Endothelial cell (in vitro differentiated cells): ENCODE results near the gene SLC13A2. TPM values are rescaled to one million over a fixed set of nuclear protein-coding genes. Genes with fewer than 3 reads are reported as not detected.

Source experiments
- DNase-seq: peaks from one replicate; pipeline ENCODE4 v3.0.0; 2021; ENCODE audit warnings: low spot score
- H3K27ac Mint-ChIP-seq: one replicate; pipeline ENCODE4 v1.8.0; 2021; ENCODE audit warnings: mixed read lengths, inconsistent platforms; ENCODE audit not compliant: unreplicated experiment
- H3K27me3 Mint-ChIP-seq: one replicate; pipeline ENCODE4 v1.8.0; 2021; ENCODE audit warnings: mild to moderate bottlenecking, moderate library complexity, mixed read lengths, inconsistent platforms; ENCODE audit not compliant: unreplicated experiment
- H3K36me3 Mint-ChIP-seq: one replicate; pipeline ENCODE4 v1.8.0; 2021; ENCODE audit warnings: mild to moderate bottlenecking, low read depth, mixed read lengths, inconsistent platforms; ENCODE audit not compliant: unreplicated experiment
- H3K4me1 Mint-ChIP-seq: one replicate; pipeline ENCODE4 v1.8.0; 2021; ENCODE audit warnings: mild to moderate bottlenecking, mixed read lengths, inconsistent platforms; ENCODE audit not compliant: unreplicated experiment
- H3K4me3 Mint-ChIP-seq: one replicate; pipeline ENCODE4 v1.8.0; 2021; ENCODE audit warnings: mild to moderate bottlenecking, mixed read lengths, inconsistent platforms; ENCODE audit not compliant: unreplicated experiment
- H3K9me3 Mint-ChIP-seq: one replicate; pipeline ENCODE4 v1.8.0; 2021; ENCODE audit warnings: mixed read lengths, inconsistent platforms; ENCODE audit not compliant: unreplicated experiment
- CTCF ChIP-seq: fragments of 200-600 bp; sonication (generic); IDR thresholded peaks from one replicate; pipeline ENCODE4 v1.5.0; 2021; ENCODE audit warnings: antibody characterized with exemption; ENCODE audit not compliant: unreplicated experiment
- total RNA-seq: library from RNA; stranded (reverse); fragmentation: NEBNext Ultra II Directional; extraction: Animal tissue kit (Norgen Biotek cat#: 25700); gene quantifications from one replicate; pipeline ENCODE4 v1.2.1, GENCODE V29; 2021; ENCODE audit not compliant: unreplicated experiment

The SLC13A2 gene
- total RNA-seq, 1 donor from 2014 or later: not detected

- no peak overlapping the region for H3K4me3 Mint-ChIP-seq
- no peak for TF ChIP-seq CTCF
- no peaks in the 10 kb centered on the region for H3K4me1 Mint-ChIP-seq
- DNase-seq: no peak
- peaks cover 3% of the 10 kb centered on the region for H3K36me3 Mint-ChIP-seq
- no peak overlapping the region for H3K27ac Mint-ChIP-seq
- H3K27me3 Mint-ChIP-seq: peaks cover 16% of the 10 kb centered on the region
- no peaks in the 10 kb centered on the region for H3K9me3 Mint-ChIP-seq
Observed at GRCh38 chr17:28506763-28507487, 33.5 kb downstream of the SLC13A2 start.

- no peaks in the 10 kb centered on the region for H3K9me3 Mint-ChIP-seq
- peaks cover 3% of the 10 kb centered on the region for H3K36me3 Mint-ChIP-seq
- no peak for TF ChIP-seq CTCF
- H3K27ac Mint-ChIP-seq: no peak overlapping the region
- H3K4me3 Mint-ChIP-seq: no peak overlapping the region
- H3K4me1 Mint-ChIP-seq: no peaks in the 10 kb centered on the region
- H3K27me3 Mint-ChIP-seq: peaks cover 16% of the 10 kb centered on the region
- DNase-seq: no peak
Observed at GRCh38 chr17:28507567-28508203, 34.2 kb downstream of the SLC13A2 start.

- H3K4me1 Mint-ChIP-seq: no peaks in the 10 kb centered on the region
- TF ChIP-seq CTCF: no peak
- peaks cover 16% of the 10 kb centered on the region for H3K27me3 Mint-ChIP-seq
- no peak overlapping the region for H3K27ac Mint-ChIP-seq
- H3K9me3 Mint-ChIP-seq: no peaks in the 10 kb centered on the region
- no peak overlapping the region for H3K4me3 Mint-ChIP-seq
- H3K36me3 Mint-ChIP-seq: peaks cover 3% of the 10 kb centered on the region
- no peak for DNase-seq
Observed at GRCh38 chr17:28508211-28508724, 34.8 kb downstream of the SLC13A2 start.

DNA sequence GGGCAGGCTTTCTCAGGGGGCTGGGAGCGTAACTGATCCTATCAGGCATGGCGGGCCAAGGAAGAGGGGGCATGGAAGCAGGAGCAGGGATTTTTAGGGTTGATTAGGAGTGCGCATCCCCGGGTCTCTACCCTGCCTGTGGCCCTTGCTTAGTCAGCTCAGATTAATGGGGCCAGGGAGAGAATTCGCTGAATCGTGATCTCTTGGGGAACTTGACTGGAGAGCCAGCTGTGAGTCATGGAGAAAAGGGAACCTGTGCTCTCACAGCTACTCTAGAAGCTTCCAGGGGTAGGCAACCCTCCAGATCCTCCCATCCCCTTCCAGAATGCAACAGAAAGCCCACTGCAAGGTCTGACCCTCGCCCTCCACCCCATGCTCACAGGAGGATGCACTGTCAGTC, 36.3 kb downstream of the SLC13A2 start:
- no peak for DNase-seq
- no peak for TF ChIP-seq CTCF
- H3K4me3 Mint-ChIP-seq: no peak overlapping the region
- H3K9me3 Mint-ChIP-seq: no peaks in the 10 kb centered on the region
- H3K27ac Mint-ChIP-seq: no peak overlapping the region
- H3K4me1 Mint-ChIP-seq: no peaks in the 10 kb centered on the region
- peaks cover 17% of the 10 kb centered on the region for H3K27me3 Mint-ChIP-seq
- H3K36me3 Mint-ChIP-seq: peaks cover 3% of the 10 kb centered on the region
